ENCODE measurements around the gene DAGLA.

DNA sequence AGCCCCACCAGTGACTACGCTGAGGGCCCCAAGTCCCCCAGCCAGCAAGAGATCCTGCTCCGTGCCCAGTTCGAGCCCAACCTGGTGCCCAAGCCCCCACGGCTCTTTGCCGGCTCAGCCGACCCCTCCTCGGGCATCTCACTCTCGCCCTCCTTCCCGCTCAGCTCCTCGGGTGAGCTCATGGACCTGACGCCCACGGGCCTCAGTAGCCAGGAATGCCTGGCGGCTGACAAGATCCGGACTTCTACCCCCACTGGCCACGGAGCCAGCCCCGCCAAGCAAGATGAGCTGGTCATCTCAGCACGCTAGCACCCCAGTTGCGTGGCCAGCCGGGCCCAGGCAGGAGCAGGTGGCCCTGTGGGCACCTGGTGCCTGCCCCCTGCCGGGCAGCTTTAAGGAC, 64.0 kb downstream of the DAGLA start:
- no peak for TF ChIP-seq CTCF (IDR thresholded peaks at IDR 0.05)
- TF ChIP-seq NFYB (CRISPR knock-in tag; conservative IDR thresholded peaks at IDR 0.05; ENCODE audit: low read depth): no peak
- TF ChIP-seq PREB (CRISPR knock-in tag; IDR thresholded peaks at IDR 0.05; ENCODE audit: borderline replicate concordance): no peak
- TF ChIP-seq CREB1 (CRISPR knock-in tag; IDR thresholded peaks at IDR 0.05): no peak
- no peak for TF ChIP-seq USF1 (CRISPR knock-in tag; IDR thresholded peaks at IDR 0.05)
- TF ChIP-seq, protein P1, sequence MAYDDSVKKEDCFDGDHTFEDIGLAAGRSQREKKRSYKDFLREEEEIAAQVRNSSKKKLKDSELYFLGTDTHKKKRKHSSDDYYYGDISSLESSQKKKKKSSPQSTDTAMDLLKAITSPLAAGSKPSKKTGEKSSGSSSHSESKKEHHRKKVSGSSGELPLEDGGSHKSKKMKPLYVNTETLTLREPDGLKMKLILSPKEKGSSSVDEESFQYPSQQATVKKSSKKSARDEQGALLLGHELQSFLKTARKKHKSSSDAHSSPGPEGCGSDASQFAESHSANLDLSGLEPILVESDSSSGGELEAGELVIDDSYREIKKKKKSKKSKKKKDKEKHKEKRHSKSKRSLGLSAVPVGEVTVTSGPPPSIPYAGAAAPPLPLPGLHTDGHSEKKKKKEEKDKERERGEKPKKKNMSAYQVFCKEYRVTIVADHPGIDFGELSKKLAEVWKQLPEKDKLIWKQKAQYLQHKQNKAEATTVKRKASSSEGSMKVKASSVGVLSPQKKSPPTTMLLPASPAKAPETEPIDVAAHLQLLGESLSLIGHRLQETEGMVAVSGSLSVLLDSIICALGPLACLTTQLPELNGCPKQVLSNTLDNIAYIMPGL (CRISPR knock-in tag; IDR thresholded peaks at IDR 0.05): no peak
- no peak for TF ChIP-seq ESRRA (CRISPR knock-in tag; IDR thresholded peaks at IDR 0.05; ENCODE audit: borderline replicate concordance)
- TF ChIP-seq ZNF121 (CRISPR knock-in tag; IDR thresholded peaks at IDR 0.05): no peak

Measured in WTC11 (cell line).